Peyer's patch (tissue), 4 donors: ENCODE results near the gene ACO2.

Experiments used
- POLR2A ChIP-seq, 2 donors: fragments of 450-650 bp; IDR thresholded peaks; one replicate each; pipeline ENCODE4 v1.5.1; 2017; ENCODE audit warnings: antibody characterized with exemption in 2 of 2, mild to moderate bottlenecking in 2 of 2, moderate library complexity in 2 of 2
- TF ChIP-seq, protein P1 (sequence below), 6 experiments: fragments of 450-650 bp in 4 of 6; fragments of 200-600 bp in 2 of 6; sonication (generic) in 1 of 6; IDR thresholded peaks; one replicate each; pipeline ENCODE4 v1.5.1; 2017 to 2019; ENCODE audit warnings: antibody characterized with exemption in 6 of 6, mild to moderate bottlenecking in 3 of 6, moderate library complexity in 1 of 6

DNA sequence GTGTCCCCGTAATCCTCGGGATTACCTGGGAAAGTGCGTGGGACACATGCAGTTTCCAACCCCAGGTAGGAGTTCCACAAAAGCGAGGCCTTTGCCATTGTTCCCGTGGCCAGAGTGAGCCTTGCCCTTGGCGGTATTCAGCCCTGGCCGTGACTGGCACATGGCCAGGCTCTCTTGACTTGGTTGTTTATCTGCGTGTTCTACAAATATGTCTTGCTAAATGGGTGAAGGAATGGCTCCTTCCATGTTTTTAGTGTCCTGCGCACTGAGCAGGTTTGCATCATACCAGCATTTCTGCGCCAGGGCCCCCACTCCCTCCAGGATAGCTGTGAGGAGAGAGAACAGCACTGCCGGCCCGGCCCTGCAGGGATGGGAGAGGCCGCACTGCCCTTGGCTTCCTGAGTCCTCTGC, 55.3 kb downstream of the ACO2 start:
- TF ChIP-seq, protein P1, sequence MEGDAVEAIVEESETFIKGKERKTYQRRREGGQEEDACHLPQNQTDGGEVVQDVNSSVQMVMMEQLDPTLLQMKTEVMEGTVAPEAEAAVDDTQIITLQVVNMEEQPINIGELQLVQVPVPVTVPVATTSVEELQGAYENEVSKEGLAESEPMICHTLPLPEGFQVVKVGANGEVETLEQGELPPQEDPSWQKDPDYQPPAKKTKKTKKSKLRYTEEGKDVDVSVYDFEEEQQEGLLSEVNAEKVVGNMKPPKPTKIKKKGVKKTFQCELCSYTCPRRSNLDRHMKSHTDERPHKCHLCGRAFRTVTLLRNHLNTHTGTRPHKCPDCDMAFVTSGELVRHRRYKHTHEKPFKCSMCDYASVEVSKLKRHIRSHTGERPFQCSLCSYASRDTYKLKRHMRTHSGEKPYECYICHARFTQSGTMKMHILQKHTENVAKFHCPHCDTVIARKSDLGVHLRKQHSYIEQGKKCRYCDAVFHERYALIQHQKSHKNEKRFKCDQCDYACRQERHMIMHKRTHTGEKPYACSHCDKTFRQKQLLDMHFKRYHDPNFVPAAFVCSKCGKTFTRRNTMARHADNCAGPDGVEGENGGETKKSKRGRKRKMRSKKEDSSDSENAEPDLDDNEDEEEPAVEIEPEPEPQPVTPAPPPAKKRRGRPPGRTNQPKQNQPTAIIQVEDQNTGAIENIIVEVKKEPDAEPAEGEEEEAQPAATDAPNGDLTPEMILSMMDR (IDR thresholded peaks at IDR 0.05), result peak in 1 of 6 experiments; percentile 9
- TF ChIP-seq POLR2A (IDR thresholded peaks at IDR 0.05), result no peak
